Omental fat pad (tissue), 4 donors: ENCODE measurements around the gene COX5A. TPM values are rescaled to one million over a fixed set of nuclear protein-coding genes. Genes with fewer than 3 reads are reported as not detected.
A peak's percentile ranks its signal among the peaks of the same experiment; 100 is the strongest.

Source experiments
- ATAC-seq: fragments of 150-250 bp; one replicate; pipeline ENCODE4 v1.9.1; 2016; ENCODE audit warnings: mild to moderate bottlenecking, moderate library complexity; ENCODE audit not compliant: low FRiP score
- DNase-seq: peaks from one replicate; pipeline ENCODE4 v3.0.0-alpha.2; 2019; ENCODE audit warnings: low spot score
- CTCF ChIP-seq, 3 donors: fragments of 450-650 bp; IDR thresholded peaks; one replicate each; pipeline ENCODE4 v1.5.1; 2016 to 2017; ENCODE audit warnings: antibody characterized with exemption in 3 of 3, mild to moderate bottlenecking in 3 of 3, moderate library complexity in 2 of 3
- total RNA-seq, 4 donors: library from RNA; depleted of rRNA; stranded (reverse); fragments of >200 nt; gene quantifications; one replicate each; pipeline ENCODE4 v1.1.0, GENCODE V29; 2016

Gene COX5A
- total RNA-seq, 4 donors from 2014 or later: 47.6 to 103 (median 69.7) TPM

- DNase-seq: no peak
- no peak for TF ChIP-seq CTCF (IDR thresholded peaks at IDR 0.05)
- ATAC-seq: peak; percentile 22
Measured at GRCh38 chr15:74907163-74907870, 30.6 kb downstream of the COX5A start.

- ATAC-seq: peak; percentile 96
- no peak for TF ChIP-seq CTCF (IDR thresholded peaks at IDR 0.05)
- DNase-seq: peak; percentile 81
Measured at GRCh38 chr15:74906450-74907162, 31.3 kb downstream of the COX5A start, which contains the start of gene FAM219B. TSS of gene FAM219B (minus strand) at chr15:74906851. CDS start at chr15:74906800, 51 bp downstream.

- DNase-seq: no peak
- no peak for TF ChIP-seq CTCF (IDR thresholded peaks at IDR 0.05)
- peak; percentile 42 for ATAC-seq
Measured at GRCh38 chr15:74906067-74906449, 31.8 kb downstream of the COX5A start.

- TF ChIP-seq CTCF (IDR thresholded peaks at IDR 0.05): no peak
- DNase-seq: no peak
- no peak for ATAC-seq
Measured at GRCh38 chr15:74904190-74904805, 33.6 kb downstream of the COX5A start.

- no peak for DNase-seq
- ATAC-seq: no peak
- TF ChIP-seq CTCF (IDR thresholded peaks at IDR 0.05): no peak
Measured at GRCh38 chr15:74903676-74904075, 34.2 kb downstream of the COX5A start.

- ATAC-seq (no peak), DNase-seq (no peak)
- TF ChIP-seq CTCF (IDR thresholded peaks at IDR 0.05): no peak
Measured at GRCh38 chr15:74902295-74903075, 35.4 kb downstream of the COX5A start.
